LNCaP clone FGC (cell line): Measurements from ENCODE around the gene FLCN.

Source experiments
- DNase-seq: peaks from one replicate; pipeline ENCODE4 v3.0.0-alpha.2; 2011; ENCODE audit warnings: low read depth
- H3K4me3 ChIP-seq: 2 replicates; pipeline ENCODE4 v1.5.1; 2011; ENCODE audit warnings: mild to moderate bottlenecking, low read depth, low read length, control low read depth
- CTCF ChIP-seq: IDR thresholded peaks from 2 replicates; pipeline ENCODE4 v1.5.1; 2012; ENCODE audit warnings: mild to moderate bottlenecking; ENCODE audit not compliant: control insufficient read depth, insufficient read depth; ENCODE audit errors: extremely low read depth

The FLCN gene

GRCh38 chr17:17181666-17182597, 55.0 kb downstream of the FLCN start:
- no peak overlapping the region for H3K4me3 ChIP-seq
- TF ChIP-seq CTCF, result no peak
- no peak for DNase-seq

DNA sequence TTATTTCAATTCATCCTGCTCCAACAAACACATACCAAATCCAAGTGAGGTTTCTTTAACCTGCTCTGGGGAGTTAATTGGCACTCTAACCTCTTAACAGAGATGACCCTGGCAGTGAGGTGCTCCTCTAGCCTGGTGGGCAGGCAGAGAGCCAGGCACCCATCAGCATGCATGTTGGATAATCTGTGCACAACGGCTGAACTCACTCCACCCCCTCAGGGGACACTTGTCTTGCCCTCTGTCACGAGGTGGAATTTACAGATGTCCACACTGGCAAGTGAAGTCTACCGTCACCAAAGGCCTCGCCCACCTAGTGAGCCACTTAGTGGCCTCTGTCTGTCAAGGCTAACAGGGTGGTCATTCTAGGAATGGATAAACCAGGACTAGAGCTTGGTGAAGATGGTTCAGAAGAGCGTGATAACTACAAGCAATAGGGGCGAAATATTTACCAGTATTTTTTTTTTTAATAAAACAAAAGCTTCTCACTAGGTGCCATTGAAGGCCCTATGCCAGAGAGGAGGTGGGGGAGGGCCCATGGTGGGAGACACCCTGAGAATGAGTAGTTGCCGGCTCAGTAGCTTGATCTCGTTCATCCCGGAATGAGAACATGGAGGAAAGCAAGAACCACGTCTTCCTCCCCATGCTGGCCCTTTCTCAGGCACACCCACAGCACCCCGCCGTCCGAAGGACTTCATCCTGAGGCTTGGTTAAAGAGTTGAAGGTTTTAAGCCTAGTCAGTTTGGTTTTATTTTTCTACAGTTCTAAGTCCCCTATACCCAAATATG, 56.0 kb downstream of the FLCN start:
- H3K4me3 ChIP-seq, result no peak overlapping the region
- no peak for DNase-seq
- no peak for TF ChIP-seq CTCF

DNA sequence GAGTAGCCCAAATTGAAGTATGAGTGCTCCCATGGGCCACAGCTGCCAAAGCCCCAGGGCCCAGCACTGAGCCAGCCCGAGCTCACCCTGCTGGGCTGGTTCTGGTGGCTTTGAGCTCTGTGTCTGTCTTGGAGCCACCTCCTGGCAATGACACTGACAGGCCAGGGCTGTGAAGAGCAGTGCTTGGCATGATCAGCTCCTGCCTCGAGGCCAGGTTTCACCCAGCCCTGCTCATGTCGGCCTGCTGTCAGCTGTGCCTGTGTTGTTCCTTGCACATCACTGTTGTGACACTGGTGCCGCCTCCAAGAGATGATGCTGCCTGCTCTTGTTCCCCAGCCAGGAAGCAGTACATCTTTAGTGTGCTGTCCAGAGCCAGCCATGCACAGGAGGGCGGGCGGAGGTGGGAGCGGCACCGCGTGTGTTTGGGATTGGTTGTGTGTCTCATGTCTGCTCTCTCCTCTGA, 56.8 kb downstream of the FLCN start:
- no peak for TF ChIP-seq CTCF
- H3K4me3 ChIP-seq, result no peak overlapping the region
- DNase-seq, result peak; percentile 41

GRCh38 chr17:17179371-17179827, 57.6 kb downstream of the FLCN start:
- H3K4me3 ChIP-seq, result no peak overlapping the region
- DNase-seq, result no peak
- TF ChIP-seq CTCF, result no peak

GRCh38 chr17:17177176-17177575, 59.8 kb downstream of the FLCN start:
- no peak for TF ChIP-seq CTCF
- H3K4me3 ChIP-seq, result no peak overlapping the region
- no peak for DNase-seq

DNA sequence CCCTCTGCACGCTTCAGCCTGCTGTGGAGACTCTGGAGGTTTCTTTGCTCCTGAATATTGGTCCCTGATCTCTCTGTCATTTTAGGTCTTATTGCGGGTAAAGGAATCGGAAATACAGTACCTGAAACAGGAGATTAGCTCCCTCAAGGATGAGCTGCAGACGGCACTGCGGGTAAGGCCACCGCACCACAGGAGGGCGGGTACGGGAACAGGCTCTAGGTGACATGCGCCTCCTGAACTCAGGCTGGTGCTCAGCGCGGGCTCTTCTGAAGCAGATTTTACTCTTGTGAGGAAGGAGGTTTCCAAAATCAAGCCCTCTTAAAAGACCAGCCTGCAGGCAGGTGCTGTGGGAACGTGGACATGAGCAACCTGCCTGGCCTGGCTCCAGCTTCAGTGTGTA, 60.6 kb downstream of the FLCN start:
- TF ChIP-seq CTCF, result no peak
- DNase-seq, result no peak
- no peak overlapping the region for H3K4me3 ChIP-seq
